K562 (cell line): ENCODE results near the gene CSTF1. TPM values are rescaled to one million over a fixed set of nuclear protein-coding genes. Genes with fewer than 3 reads are reported as not detected.

Experiments
- CCNT2 ChIP-seq: IDR thresholded peaks from 2 replicates; pipeline ENCODE4 v1.6.1; 2011; ENCODE audit warnings: borderline replicate concordance, low read depth, mild to moderate bottlenecking, moderate library complexity, mixed read lengths, low read length; ENCODE audit not compliant: insufficient read length; ENCODE audit errors: extremely low read depth
- E2F8 ChIP-seq: fragments of 450-650 bp; IDR thresholded peaks from 2 replicates; pipeline ENCODE4 v1.7.1; 2018; ENCODE audit warnings: mild to moderate bottlenecking, low read depth; ENCODE audit not compliant: partially characterized antibody
- E4F1 ChIP-seq: fragments of 250-450 bp; sonication (Bioruptor Pico); IDR thresholded peaks from 2 replicates; pipeline ENCODE4 v1.5.0; 2021; ENCODE audit warnings: mild to moderate bottlenecking, borderline replicate concordance
- ELF4 ChIP-seq: fragments of 450-650 bp; formaldehyde crosslinking; IDR thresholded peaks from 2 replicates; pipeline ENCODE4 v1.4.0; 2022; ENCODE audit warnings: missing genetic modification characterization
- ELK1 ChIP-seq: sonication (generic); formaldehyde crosslinking; IDR thresholded peaks from 2 replicates; pipeline ENCODE4 v1.8.1; 2022; ENCODE audit warnings: missing genetic modification reagents
- ESRRB ChIP-seq: fragments of 250-450 bp; sonication (Bioruptor Pico); IDR thresholded peaks from 2 replicates; pipeline ENCODE4 v1.5.0; 2020; ENCODE audit warnings: mild to moderate bottlenecking, moderate library complexity, borderline replicate concordance
- GATAD2B ChIP-seq: fragments of 450-650 bp; IDR thresholded peaks from 2 replicates; pipeline ENCODE4 v1.6.1; 2017; ENCODE audit warnings: mild to moderate bottlenecking, borderline replicate concordance
- KDM1A ChIP-seq, 2 experiments: fragments of 450-650 bp; IDR thresholded peaks; 2 replicates each; pipeline ENCODE4 v1.6.1; 2016; ENCODE audit warnings: mild to moderate bottlenecking in 2 of 2
- L3MBTL2 ChIP-seq: fragments of 450-650 bp; IDR thresholded peaks from 2 replicates; pipeline ENCODE4 v1.6.1; 2016; ENCODE audit warnings: mild to moderate bottlenecking, moderate library complexity
- MAFF ChIP-seq: IDR thresholded peaks from 2 replicates; pipeline ENCODE4 v1.6.1; 2012; ENCODE audit warnings: low read length, improper control_type of control experiment
- MYC ChIP-seq, 2 experiments: fragments of 250-450 bp in 1 of 2; sonication (Bioruptor Pico) in 1 of 2; IDR thresholded peaks; 2 replicates each; pipeline versions ENCODE4 v1.5.1 to v1.6.1; 2012 to 2021; ENCODE audit warnings: low read depth in 2 of 2, borderline replicate concordance in 1 of 2, improper control_type of control experiment in 1 of 2, low read length in 1 of 2, mild to moderate bottlenecking in 1 of 2, moderate library complexity in 1 of 2
- PRDM10 ChIP-seq: fragments of 450-650 bp; IDR thresholded peaks from 2 replicates; pipeline ENCODE4 v1.6.1; 2018; ENCODE audit not compliant: partially characterized antibody
- RAD51 ChIP-seq: fragments of 450-650 bp; IDR thresholded peaks from 2 replicates; pipeline ENCODE4 v1.7.1; 2016; ENCODE audit warnings: low read depth, mild to moderate bottlenecking, borderline replicate concordance
- RNF2 ChIP-seq: sonication (generic); IDR thresholded peaks from 2 replicates; pipeline ENCODE4 v1.6.1; 2016
- SP1 ChIP-seq: sonication (generic); formaldehyde crosslinking; IDR thresholded peaks from 2 replicates; pipeline ENCODE4 v1.8.1; 2022; ENCODE audit warnings: mild to moderate bottlenecking, missing genetic modification reagents
- TCF7L2 ChIP-seq: fragments of 150-350 bp; IDR thresholded peaks from 2 replicates; pipeline ENCODE4 v1.6.1; 2016; ENCODE audit warnings: low read depth, mild to moderate bottlenecking, low read length, moderate library complexity
- ZFX ChIP-seq: sonication (generic); formaldehyde crosslinking; IDR thresholded peaks from 2 replicates; pipeline ENCODE4 v1.8.0; 2022; ENCODE audit warnings: mild to moderate bottlenecking, missing genetic modification reagents, moderate library complexity
- polyA plus RNA-seq, 8 experiments: library from polyadenylated mRNA; depleted of rRNA in 4 of 8; stranded (reverse) in 5 of 8; unstranded in 3 of 8; fragments of >200 nt; fragmentation: Nextera tagmentation in 2 of 8; fragmentation: Illumina TruSeq in 1 of 8; extraction: Ambion mirVana in 2 of 8; extraction: Trizol in 1 of 8; gene quantifications; 2 replicates each; pipeline versions ENCODE4 v1.2.1 to v1.2.3, GENCODE V29; 2011 to 2014; ENCODE audit warnings: inconsistent platforms in 1 of 8, missing spikeins in 1 of 8
- total RNA-seq, 7 experiments: library from RNA; depleted of rRNA in 6 of 7; stranded (reverse); fragments of >200 nt in 6 of 7; fragmentation: Illumina TruSeq in 2 of 7; extraction: Trizol in 2 of 7; gene quantifications; 2 replicates each; pipeline versions ENCODE4 v1.2.1 to v1.2.3, GENCODE V29; 2011 to 2021; ENCODE audit warnings: low replicate concordance in 1 of 7

Gene CSTF1
- total and polyA plus RNA-seq, 9 of the 15 experiments (the other 6 are each of a cell fraction or from before 2014, with no cell fraction given), result 30.8 to 110 (median 53.4) TPM

- TF ChIP-seq PRDM10 (peak; percentile 57), E4F1 (CRISPR knock-in tag) (no peak), CCNT2 (peak; percentile 85), GATAD2B (peak; percentile 86; the same call in 1 of the 2 replicates), E2F8 (peak; percentile 67), TCF7L2 (peak; percentile 69; the same call in 1 of the 2 replicates), KDM1A (IDR thresholded peaks at IDR 0.05) (peak; percentile 97), ESRRB (CRISPR knock-in tag) (no peak), SP1 (peak; percentile 53; the same call in 1 of the 2 replicates), ELK1 (CRISPR knock-in tag) (no peak), RNF2 (peak; percentile 94), ZFX (CRISPR knock-in tag) (peak; percentile 22; the same call in 1 of the 2 replicates), ELF4 (CRISPR knock-in tag) (peak; percentile 64; the same call in 1 of the 2 replicates), L3MBTL2 (0 out of 2 replicates have a peak, but pooled peaks have one; percentile 61), RAD51 (peak; percentile 38; the same call in 1 of the 2 replicates), MAFF (peak; percentile 89), MYC (IDR thresholded peaks at IDR 0.05; ENCODE audit: low read depth, low read length) (peak; percentile 94), MYC (CRISPR knock-in tag; IDR thresholded peaks at IDR 0.05; ENCODE audit: borderline replicate concordance, low read depth) (no peak)
These were observed 19.5 kb downstream of the CSTF1 start, which contains the start of gene CASS4 (continued) for GRCh38 chr20:56411759-56412472.
